H1 (cell line): ENCODE measurements around the gene TRAF1. TPM values are rescaled to one million over a fixed set of nuclear protein-coding genes. Genes with fewer than 3 reads are reported as not detected.

Experiments used
- CTCF ChIA-PET: fragments of 300-600 bp; sonication (Branson Sonifier 250); formaldehyde crosslinking; loops from one replicate; lab custom pipeline; 2021; ENCODE audit not compliant: partially characterized antibody; lab: Charles Lee
- POLR2A ChIA-PET: fragments of 300-600 bp; sonication (Branson Sonifier 250); formaldehyde crosslinking; loops from one replicate; lab custom pipeline; 2021; ENCODE audit warnings: inconsistent platforms; ENCODE audit not compliant: partially characterized antibody; lab: Charles Lee
- DNase-seq, 2 experiments: peaks; one replicate each; pipeline versions ENCODE4 v3.0.0 to v3.0.0-alpha.2; 2010 to 2022; ENCODE audit warnings: low spot score in 2 of 2, low read depth in 1 of 2, mixed read lengths in 1 of 2
- FAIRE-seq: peaks from 2 replicates; lab custom pipeline; 2011; peaks lifted over from hg19 to GRCh38; lab: Jason Lieb, UNC
- H2AFZ ChIP-seq: 2 replicates; pipeline ENCODE4 v1.8.1; 2012; ENCODE audit warnings: low read length, inconsistent platforms
- H2AK5ac ChIP-seq: 2 replicates; pipeline ENCODE4 v1.6.1; 2013; ENCODE audit warnings: low read depth, low read length
- H2BK120ac ChIP-seq: replicated peaks from 2 replicates; pipeline ENCODE3; 2013; ENCODE audit warnings: low read depth, low read length, inconsistent platforms
- H2BK12ac ChIP-seq: 2 replicates; pipeline ENCODE4 v1.6.1; 2013; ENCODE audit warnings: low read depth, low read length
- H2BK15ac ChIP-seq: 2 replicates; pipeline ENCODE4 v1.6.1; 2013; ENCODE audit warnings: low read length
- H2BK20ac ChIP-seq: 2 replicates; pipeline ENCODE4 v1.6.1; 2013; ENCODE audit warnings: low read length
- H2BK5ac ChIP-seq: 2 replicates; pipeline ENCODE4 v1.6.1; 2013; ENCODE audit warnings: low read depth, low read length
- H3K14ac ChIP-seq: 2 replicates; pipeline ENCODE4 v1.6.1; 2013; ENCODE audit warnings: inconsistent platforms; ENCODE audit not compliant: insufficient read length
- H3K18ac ChIP-seq: 2 replicates; pipeline ENCODE4 v1.6.1; 2013; ENCODE audit warnings: low read length; ENCODE audit errors: extremely low read depth
- H3K23ac ChIP-seq: 2 replicates; pipeline ENCODE4 v1.6.1; 2013; ENCODE audit warnings: inconsistent platforms; ENCODE audit not compliant: insufficient read length
- H3K23me2 ChIP-seq: 2 replicates; pipeline ENCODE4 v1.6.1; 2013; ENCODE audit warnings: low read depth, low read length
- H3K27ac ChIP-seq: 2 replicates; pipeline ENCODE4 v1.6.1; 2011; ENCODE audit warnings: low read depth, low read length, inconsistent platforms
- H3K27me3 ChIP-seq, 4 experiments: replicated peaks in 1 of 4; 1 replicate in 1 of 4; 2 replicates in 3 of 4; pipeline versions ENCODE4 v1.6.1 to v1.8.1; 2011 to 2013; ENCODE audit warnings: low read length in 3 of 4, mild to moderate bottlenecking in 3 of 4, inconsistent platforms in 2 of 4, mixed read lengths in 2 of 4, moderate library complexity in 1 of 4; ENCODE audit not compliant: control insufficient read depth in 3 of 4, insufficient read depth in 3 of 4; ENCODE audit errors: extremely low read depth in 1 of 4
- H3K36me3 ChIP-seq, 4 experiments: 2 replicates each; pipeline versions ENCODE4 v1.6.1 to v1.8.1; 2011 to 2013; ENCODE audit warnings: mild to moderate bottlenecking in 4 of 4, low read length in 3 of 4, moderate library complexity in 2 of 4, control low read depth in 1 of 4, inconsistent platforms in 1 of 4; ENCODE audit not compliant: insufficient read depth in 4 of 4, control insufficient read depth in 2 of 4
- H3K4ac ChIP-seq: replicated peaks from 2 replicates; pipeline ENCODE3; 2013; ENCODE audit warnings: low read length, low read depth, mixed read lengths, inconsistent platforms; ENCODE audit not compliant: insufficient read length
- H3K4me1 ChIP-seq, 4 experiments: replicated peaks in 1 of 4; 1 replicate in 1 of 4; 2 replicates in 3 of 4; pipeline versions ENCODE4 v1.6.1 to v1.8.1; 2011 to 2013; ENCODE audit warnings: low read length in 3 of 4, inconsistent platforms in 2 of 4, mixed read lengths in 1 of 4; ENCODE audit not compliant: insufficient read depth in 4 of 4, control insufficient read depth in 3 of 4
- H3K4me2 ChIP-seq, 2 experiments: 2 replicates each; pipeline versions ENCODE4 v1.6.1 to v1.8.1; 2011 to 2013; ENCODE audit warnings: low read depth in 2 of 2, low read length in 2 of 2, control low read depth in 1 of 2, inconsistent platforms in 1 of 2, mild to moderate bottlenecking in 1 of 2; ENCODE audit not compliant: insufficient read depth in 1 of 2
- H3K4me3 ChIP-seq, 4 experiments: fragments of 200-600, 300-600 bp in 1 of 4; sonication (generic), shearing (Covaris generic), sonication (Bioruptor Twin) in 1 of 4; 2 replicates each; pipeline versions ENCODE4 v1.5.1 to v1.8.1; 2011 to 2016; ENCODE audit warnings: low read length in 4 of 4, low read depth in 3 of 4, control low read depth in 2 of 4, inconsistent platforms in 2 of 4, mild to moderate bottlenecking in 2 of 4, mixed read lengths in 1 of 4, moderate library complexity in 1 of 4; ENCODE audit not compliant: insufficient read depth in 2 of 4; ENCODE audit errors: extremely low read depth in 1 of 4
- H3K56ac ChIP-seq: replicated peaks from 2 replicates; pipeline ENCODE3; 2013; ENCODE audit warnings: low read depth, mild to moderate bottlenecking, mixed read lengths, low read length, inconsistent platforms; ENCODE audit not compliant: insufficient read length
- H3K79me1 ChIP-seq: 2 replicates; pipeline ENCODE4 v1.6.1; 2013; ENCODE audit warnings: low read depth, low read length, control low read depth
- H3K79me2 ChIP-seq, 2 experiments: 2 replicates each; pipeline versions ENCODE4 v1.6.1 to v1.8.1; 2012 to 2013; ENCODE audit warnings: low read length in 2 of 2, mild to moderate bottlenecking in 2 of 2, inconsistent platforms in 1 of 2; ENCODE audit not compliant: insufficient read depth in 2 of 2, control insufficient read depth in 1 of 2
- H3K9ac ChIP-seq, 4 experiments: replicated peaks in 1 of 4; 1 replicate in 1 of 4; 2 replicates in 3 of 4; pipeline versions ENCODE4 v1.6.1 to v1.8.1; 2011 to 2013; ENCODE audit warnings: low read depth in 3 of 4, low read length in 3 of 4, control low read depth in 2 of 4, mild to moderate bottlenecking in 2 of 4, moderate library complexity in 2 of 4, inconsistent platforms in 1 of 4; ENCODE audit errors: extremely low read depth in 1 of 4
- H3K9me3 ChIP-seq, 2 experiments: 2 replicates each; pipeline versions ENCODE4 v1.6.1 to v1.8.1; 2012 to 2013; ENCODE audit warnings: mild to moderate bottlenecking in 2 of 2, moderate library complexity in 2 of 2, control low read depth in 1 of 2, inconsistent platforms in 1 of 2, low read depth in 1 of 2, low read length in 1 of 2, mixed read lengths in 1 of 2; ENCODE audit not compliant: insufficient read depth in 2 of 2
- H4K20me1 ChIP-seq, 2 experiments: replicated peaks in 1 of 2; 2 replicates each; pipeline versions ENCODE3 to v1.8.1; 2011 to 2013; ENCODE audit warnings: inconsistent platforms in 2 of 2, low read length in 2 of 2, mild to moderate bottlenecking in 1 of 2; ENCODE audit not compliant: insufficient read depth in 2 of 2, control insufficient read depth in 1 of 2
- H4K5ac ChIP-seq: 2 replicates; pipeline ENCODE4 v1.6.1; 2013; ENCODE audit warnings: low read length, low read depth, mixed read lengths, inconsistent platforms; ENCODE audit not compliant: insufficient read length
- H4K8ac ChIP-seq: 2 replicates; pipeline ENCODE4 v1.8.0; 2013; ENCODE audit warnings: mild to moderate bottlenecking, moderate library complexity, low read length, inconsistent platforms; ENCODE audit not compliant: insufficient read depth; ENCODE audit errors: extremely low read depth
- H4K91ac ChIP-seq: replicated peaks from 2 replicates; pipeline ENCODE3; 2013; ENCODE audit warnings: low read length, mixed read lengths, inconsistent platforms; ENCODE audit not compliant: insufficient read length
- CEBPB ChIP-seq: IDR thresholded peaks from 2 replicates; pipeline ENCODE4 v1.6.1; 2012; ENCODE audit warnings: low read depth, low read length
- WGBS, 2 experiments: shearing (Covaris generic) in 1 of 2; methylation state at CpG; one replicate each; pipeline versions ENCODE4 v1.1.6 to v1.1.7; 2013 to 2015; ENCODE audit warnings: low lambda C conversion rate in 2 of 2, mixed read lengths in 2 of 2, inconsistent platforms in 1 of 2, low coverage in 1 of 2, missing lambda C conversion rate in 1 of 2; ENCODE audit not compliant: insufficient replicate concordance in 2 of 2, insufficient coverage in 1 of 2, insufficient read length in 1 of 2; ENCODE audit errors: extremely low coverage in 1 of 2, missing lambda C conversion rate in 1 of 2; 5-methylcytosine and 5-hydroxymethylcytosine counted together
- polyA plus RNA-seq, 7 experiments: library from polyadenylated mRNA; depleted of rRNA in 3 of 7; stranded (reverse) in 5 of 7; unstranded in 2 of 7; fragments of >200 nt in 5 of 7; fragments of 200-250 nt in 2 of 7; gene quantifications; 1 replicate in 5 of 7; 2 replicates in 1 of 7; 4 replicates in 1 of 7; pipeline versions ENCODE4 v1.2.1 to v1.2.3, GENCODE V29; 2011 to 2013; ENCODE audit warnings: missing spikeins in 2 of 7, mixed read lengths in 2 of 7
- total RNA-seq: library from RNA; stranded (reverse); fragmentation: NEBNext Ultra II Directional; extraction: Animal tissue kit (Norgen Biotek cat#: 25700); gene quantifications from 2 replicates; pipeline ENCODE4 v1.2.1, GENCODE V29; 2021

Gene TRAF1
- total and polyA plus RNA-seq, 2 of the 8 experiments (the other 6 are each of a cell fraction or from before 2014, with no cell fraction given), result 1.6 to 3.2 TPM

DNA sequence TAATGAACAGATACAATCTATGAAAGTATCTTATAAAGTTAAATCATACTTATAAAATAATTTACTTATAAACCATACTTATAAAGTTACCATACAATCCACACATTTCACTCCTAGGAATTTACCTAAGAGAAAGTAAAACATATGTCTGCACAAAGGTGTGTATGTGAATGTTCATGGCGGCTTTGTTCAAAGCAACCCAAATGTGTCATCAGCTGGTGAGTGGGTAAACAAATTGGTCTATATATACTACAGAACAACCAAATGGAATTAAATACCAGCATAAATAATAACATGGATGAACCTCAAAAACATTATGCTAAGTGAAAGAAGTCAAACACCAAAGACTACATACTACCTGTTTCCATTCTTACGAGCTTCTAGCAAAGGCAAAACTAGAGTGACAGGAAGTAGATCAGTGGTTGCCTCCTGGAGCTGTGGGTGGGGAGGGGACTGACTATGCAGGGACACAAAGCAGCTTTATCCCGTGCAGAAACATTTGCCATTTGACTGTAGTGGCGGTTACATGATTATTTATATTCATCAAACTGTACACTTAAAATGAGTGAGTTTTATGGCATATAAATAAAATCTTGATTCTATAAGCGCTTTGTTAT is 10.6 kb downstream of the TRAF1 start:
- Histone ChIP-seq H3K4me3 (no peak overlapping the region), H2BK20ac (no peak overlapping the region), H3K23ac (no peak overlapping the region)
- TF ChIP-seq CEBPB, result no peak
- TF ChIP-seq, all 59 proteins: peak for 0
- H3K79me1 ChIP-seq, result no peaks in the 10 kb centered on the region
- H3K36me3 ChIP-seq, result no peaks in the 10 kb centered on the region
- no peak overlapping the region for H2BK15ac ChIP-seq
- no peak overlapping the region for H2BK12ac ChIP-seq
- H3K23me2 ChIP-seq, result no peaks in the 10 kb centered on the region
- POLR2A ChIA-PET, result interaction anchor here (0.7 to 2.5 kb wide), 4 partner anchors 9 to 59 kb away, joined by 3 to 7 read pairs (median 4); no protein-coding TSS in a partner anchor
- H3K4me1 ChIP-seq, result peaks cover 0 to 12% (median 8%) of the 10 kb centered on the region in 4 experiments; a peak in 5 of 7 replicates
- no peak overlapping the region for H3K4ac ChIP-seq
- WGBS, 2 experiments, result 84% methylated on average over 5 of the region's 5 CpGs; no CpG with 5 or more reads in 1 of the 2 experiments
- CTCF ChIA-PET, result interaction anchor here (0.7 to 2.4 kb wide), 12 partner anchors 10 to 428 kb away, joined by 3 to 12 read pairs (median 6); partner anchors contain the start of gene TRAF1
- H2AFZ ChIP-seq, result no peak overlapping the region
- no peak overlapping the region for H3K56ac ChIP-seq
- H4K5ac ChIP-seq, result no peak overlapping the region
- no peak overlapping the region for H3K14ac ChIP-seq
- no peaks in the 10 kb centered on the region for H3K79me2 ChIP-seq
- FAIRE-seq (no peak), DNase-seq (no peak)
- no peaks in the 10 kb centered on the region for H4K20me1 ChIP-seq
- H2BK5ac ChIP-seq, result no peak overlapping the region
- no peak overlapping the region for H3K9ac ChIP-seq
- no peaks in the 10 kb centered on the region for H3K9me3 ChIP-seq
- no peak overlapping the region for H4K8ac ChIP-seq
- H2AK5ac ChIP-seq, result no peak overlapping the region
- no peak overlapping the region for H2BK120ac ChIP-seq
- H3K18ac ChIP-seq, result no peak overlapping the region
- H3K27ac ChIP-seq, result no peak overlapping the region
- no peaks in the 10 kb centered on the region; a peak in 1 of 7 replicates for H3K27me3 ChIP-seq
- no peak overlapping the region for H3K4me2 ChIP-seq
- no peak overlapping the region for H4K91ac ChIP-seq
